GM06990 (cell line): ENCODE data around the gene CEP95.

ENCODE experiments used
- DNase-seq: peaks from one replicate; pipeline ENCODE4 v3.0.0-alpha.2; 2011; ENCODE audit not compliant: insufficient read length; ENCODE audit errors: extremely low read depth
- H3K27me3 ChIP-seq: replicated peaks from 2 replicates; pipeline ENCODE4 v1.6.0; 2011; ENCODE audit warnings: low read length; ENCODE audit not compliant: control insufficient read depth, insufficient read depth
- H3K36me3 ChIP-seq: 2 replicates; pipeline ENCODE4 v1.5.1; 2011; ENCODE audit warnings: low read length; ENCODE audit not compliant: control insufficient read depth, insufficient read depth
- H3K4me3 ChIP-seq: replicated peaks from 2 replicates; pipeline ENCODE4 v1.5.1; 2011; ENCODE audit warnings: low read depth, mild to moderate bottlenecking, control low read depth, low read length
- CTCF ChIP-seq: IDR thresholded peaks from 2 replicates; pipeline ENCODE4 v1.5.1; 2011; ENCODE audit warnings: low read length, control low read depth, mild to moderate bottlenecking, inconsistent platforms; ENCODE audit not compliant: insufficient read depth, poor library complexity, severe bottlenecking

Gene CEP95

GRCh38 chr17:64497565-64498035, 9.2 kb upstream of the CEP95 start:
- no peak for DNase-seq
- no peak for TF ChIP-seq CTCF
- H3K4me3 ChIP-seq, result peak overlapping the region; percentile 72
- H3K36me3 ChIP-seq, result peaks cover 24% of the 10 kb centered on the region
- H3K27me3 ChIP-seq, result no peaks in the 10 kb centered on the region

- TF ChIP-seq CTCF, result no peak
- peaks cover 29% of the 10 kb centered on the region for H3K36me3 ChIP-seq
Observed at GRCh38 chr17:64498308-64499203, 8.2 kb upstream of the CEP95 start.

GRCh38 chr17:64499805-64500486, 6.8 kb upstream of the CEP95 start:
- H3K27me3 ChIP-seq, result no peaks in the 10 kb centered on the region
- no peak for TF ChIP-seq CTCF
- no peak for DNase-seq
- peaks cover 32% of the 10 kb centered on the region for H3K36me3 ChIP-seq
- H3K4me3 ChIP-seq, result no peak overlapping the region

More at GRCh38 chr17:64498308-64499203, 8.2 kb upstream of the CEP95 start:
- no peaks in the 10 kb centered on the region for H3K27me3 ChIP-seq
- no peak overlapping the region for H3K4me3 ChIP-seq
- DNase-seq, result no peak

GRCh38 chr17:64500487-64500859, 6.3 kb upstream of the CEP95 start:
- Histone ChIP-seq H3K4me3 (no peak overlapping the region), H3K27me3 (no peaks in the 10 kb centered on the region), H3K36me3 (peaks cover 32% of the 10 kb centered on the region)
- TF ChIP-seq CTCF, result no peak
- DNase-seq, result no peak

- DNase-seq, result no peak
- Histone ChIP-seq H3K4me3 (no peak overlapping the region), H3K36me3 (peaks cover 32% of the 10 kb centered on the region), H3K27me3 (no peaks in the 10 kb centered on the region)
- TF ChIP-seq CTCF, result no peak
Observed at GRCh38 chr17:64500862-64501765, 5.7 kb upstream of the CEP95 start.
